A549 (cell line): Measurements from ENCODE around the gene MCTP1. TPM values are rescaled to one million over a fixed set of nuclear protein-coding genes. Genes with fewer than 3 reads are reported as not detected.

Experiments used
- ATAC-seq, 2 experiments: fragments of 200-7000 bp in 1 of 2; fragments of >200 bp in 1 of 2; cut with Nextera tagmentation in 1 of 2; cut with Tn5 transposase in 1 of 2; 3 replicates each; pipeline versions ENCODE4 v1.8.0 to v1.9.1; 2018 to 2020; ENCODE audit warnings: mild to moderate bottlenecking in 1 of 2, moderate library complexity in 1 of 2
- CTCF ChIA-PET: fragments of 300-600 bp; sonication (Branson Sonifier 250); formaldehyde crosslinking; extraction: SDS; loops from one replicate; lab custom pipeline; 2021; ENCODE audit warnings: antibody characterized with exemption, inconsistent platforms; lab: Yijun Ruan, JAX
- POLR2A ChIA-PET: fragments of 350-600 bp; formaldehyde crosslinking; extraction: SDS; loops from one replicate; lab custom pipeline; 2021; ENCODE audit warnings: antibody characterized with exemption, inconsistent platforms; lab: Yijun Ruan, JAX
- DNase-seq, 2 experiments: peaks; one replicate each; pipeline versions ENCODE4 v3.0.0 to v3.0.0-alpha.2; 2011 to 2016; ENCODE audit warnings: low read depth in 1 of 2, low spot score in 1 of 2
- FAIRE-seq: peaks from 2 replicates; lab custom pipeline; 2011; peaks lifted over from hg19 to GRCh38; lab: Jason Lieb, UNC
- H3K27ac ChIP-seq, 2 experiments: fragments of >200 bp; sonication (Bioruptor Twin); formaldehyde crosslinking; 3 replicates each; pipeline ENCODE4 v1.5.1; 2016 to 2017
- H3K4me1 ChIP-seq: fragments of >200 bp; sonication (Bioruptor Twin); formaldehyde crosslinking; 3 replicates; pipeline ENCODE4 v1.6.1; 2016
- H3K4me2 ChIP-seq: fragments of >200 bp; sonication (Bioruptor Twin); formaldehyde crosslinking; 3 replicates; pipeline ENCODE4 v1.6.1; 2016
- H3K4me3 ChIP-seq: fragments of >200 bp; sonication (Bioruptor Twin); formaldehyde crosslinking; 3 replicates; pipeline ENCODE4 v1.5.1; 2016
- H3K9me3 ChIP-seq: fragments of >200 bp; sonication (Bioruptor Twin); formaldehyde crosslinking; 3 replicates; pipeline ENCODE4 v1.6.1; 2016
- ATOH8 ChIP-seq: fragments of 250-450 bp; sonication (Bioruptor Pico); IDR thresholded peaks from 2 replicates; pipeline ENCODE4 v1.5.0; 2020; ENCODE audit warnings: low read depth, mild to moderate bottlenecking, moderate library complexity
- ELK1 ChIP-seq: fragments of 150-350 bp; IDR thresholded peaks from 2 replicates; pipeline ENCODE4 v1.6.1; 2014; ENCODE audit warnings: low read depth, mild to moderate bottlenecking, low read length
- ESRRA ChIP-seq: fragments of 150-350 bp; IDR thresholded peaks from 2 replicates; pipeline ENCODE4 v1.6.1; 2014; ENCODE audit warnings: mild to moderate bottlenecking, low read length, borderline replicate concordance
- FOSB ChIP-seq: fragments of 250-450 bp; sonication (Bioruptor Pico); IDR thresholded peaks from 2 replicates; pipeline ENCODE4 v1.5.0; 2020; ENCODE audit warnings: mild to moderate bottlenecking, moderate library complexity
- FOXS1 ChIP-seq: fragments of 250-450 bp; sonication (Bioruptor Pico); IDR thresholded peaks from 2 replicates; pipeline ENCODE4 v1.5.0; 2020; ENCODE audit warnings: mild to moderate bottlenecking, moderate library complexity
- HMGXB4 ChIP-seq: fragments of 250-450 bp; sonication (Bioruptor Pico); IDR thresholded peaks from 2 replicates; pipeline ENCODE4 v1.5.0; 2021; ENCODE audit warnings: mild to moderate bottlenecking, moderate library complexity, borderline replicate concordance
- HOXB13 ChIP-seq: fragments of 250-450 bp; sonication (Bioruptor Pico); IDR thresholded peaks from 2 replicates; pipeline ENCODE4 v1.5.0; 2020; ENCODE audit warnings: low read depth, mild to moderate bottlenecking, moderate library complexity
- JUN ChIP-seq, 2 experiments: fragments of >200 bp; sonication (Bioruptor Twin); formaldehyde crosslinking; IDR thresholded peaks; 2 replicates in 1 of 2; 3 replicates in 1 of 2; pipeline ENCODE4 v1.6.1; 2016 to 2017
- KDM1A ChIP-seq: fragments of 200-600 bp; sonication (generic); IDR thresholded peaks from 2 replicates; pipeline ENCODE4 v1.6.1; 2016; ENCODE audit warnings: low read depth, mild to moderate bottlenecking
- KDM5A ChIP-seq: fragments of 200-600 bp; sonication (generic); IDR thresholded peaks from 2 replicates; pipeline ENCODE4 v1.6.1; 2016; ENCODE audit warnings: antibody characterized with exemption, mild to moderate bottlenecking
- MAFK ChIP-seq: fragments of 450-650 bp; IDR thresholded peaks from 2 replicates; pipeline ENCODE4 v1.6.1; 2014; ENCODE audit not compliant: partially characterized antibody
- MAX ChIP-seq: IDR thresholded peaks from 2 replicates; pipeline ENCODE4 v1.6.1; 2012
- MAZ ChIP-seq: fragments of 150-350 bp; IDR thresholded peaks from 2 replicates; pipeline ENCODE4 v1.6.1; 2014; ENCODE audit warnings: antibody characterized with exemption, low read depth, low read length, borderline replicate concordance
- NFE2L2 ChIP-seq: fragments of 150-350 bp; conservative IDR thresholded peaks from 2 replicates; pipeline ENCODE4 v1.6.1; 2014; ENCODE audit warnings: low read length
- NPAS2 ChIP-seq: fragments of 250-450 bp; sonication (Bioruptor Pico); IDR thresholded peaks from 2 replicates; pipeline ENCODE4 v1.8.0; 2022; ENCODE audit warnings: mild to moderate bottlenecking, moderate library complexity, borderline replicate concordance
- NR3C1 ChIP-seq: fragments of >200 bp; sonication (Bioruptor Twin); formaldehyde crosslinking; IDR thresholded peaks from 3 replicates; pipeline ENCODE4 v1.6.1; 2017
- PHF8 ChIP-seq: fragments of 200-600 bp; sonication (generic); IDR thresholded peaks from 2 replicates; pipeline ENCODE4 v1.6.1; 2016; ENCODE audit warnings: low read depth, mild to moderate bottlenecking, antibody characterized with exemption, moderate library complexity, borderline replicate concordance
- POLR2A ChIP-seq: IDR thresholded peaks from 2 replicates; pipeline ENCODE4 v1.6.1; 2012; ENCODE audit warnings: mild to moderate bottlenecking, low read length
- RCOR1 ChIP-seq: fragments of 150-350 bp; IDR thresholded peaks from 2 replicates; pipeline ENCODE4 v1.6.1; 2014; ENCODE audit warnings: antibody characterized with exemption, low read length, low read depth
- REST ChIP-seq: fragments of 200-600 bp; sonication (generic); IDR thresholded peaks from 2 replicates; pipeline ENCODE4 v1.6.1; 2016; ENCODE audit warnings: antibody characterized with exemption, mild to moderate bottlenecking, moderate library complexity
- RFX5 ChIP-seq: fragments of 450-650 bp; IDR thresholded peaks from 2 replicates; pipeline ENCODE4 v1.7.1; 2014; ENCODE audit warnings: antibody characterized with exemption, mild to moderate bottlenecking, moderate library complexity
- TP53 ChIP-seq: fragments of 250-450 bp; sonication (Bioruptor Pico); IDR thresholded peaks from 2 replicates; pipeline ENCODE4 v1.5.0; 2021; ENCODE audit warnings: mild to moderate bottlenecking, moderate library complexity
- USF2 ChIP-seq: fragments of 450-650 bp; IDR thresholded peaks from 2 replicates; pipeline ENCODE4 v1.6.1; 2014; ENCODE audit warnings: antibody characterized with exemption
- ZFP36 ChIP-seq: fragments of 450-650 bp; IDR thresholded peaks from 2 replicates; pipeline ENCODE4 v1.6.1; 2014; ENCODE audit warnings: borderline replicate concordance; ENCODE audit not compliant: partially characterized antibody
- ZSCAN20 ChIP-seq: fragments of 250-450 bp; sonication (Bioruptor Pico); IDR thresholded peaks from 2 replicates; pipeline ENCODE4 v1.8.0; 2022; ENCODE audit warnings: mild to moderate bottlenecking, moderate library complexity
- WGBS: methylation state at CpG from one replicate; pipeline ENCODE4 v1.1.6; 2017; ENCODE audit errors: missing lambda C conversion rate; 5-methylcytosine and 5-hydroxymethylcytosine counted together
- polyA plus RNA-seq, 4 experiments: library from polyadenylated mRNA; depleted of rRNA in 3 of 4; stranded (reverse); fragments of >200 nt; fragmentation: RNase III in 1 of 4; extraction: RNeasy Plus Mini Kit Qiagen cat#74134 plus additional on column Dnase treatment in 1 of 4; gene quantifications; 2 replicates in 3 of 4; 3 replicates in 1 of 4; pipeline ENCODE4 v1.2.3, GENCODE V29; 2011 to 2017

The MCTP1 gene
- polyA plus RNA-seq, 2 of the 4 experiments (the other 2 are of a cell fraction) = 5.4 to 6.9 TPM

GRCh38 chr5:95184924-95185323 lies 100.0 kb downstream of the MCTP1 start:
- Histone ChIP-seq H3K27ac (no peak overlapping the region), H3K4me3 (no peak overlapping the region), H3K4me2 (no peak overlapping the region), H3K4me1 (no peaks in the 10 kb centered on the region), H3K9me3 (no peaks in the 10 kb centered on the region)
- no peak for ATAC-seq
- ChIA-PET POLR2A (no interaction called here), CTCF (no interaction called here)
- FAIRE-seq = no peak
- DNase-seq = no peak
- TF ChIP-seq USF2 (no peak), ATOH8 (no peak), NFE2L2 (no peak), REST (no peak), PHF8 (no peak), KDM1A (no peak), KDM5A (no peak), POLR2A (no peak), ELK1 (no peak), HMGXB4 (no peak), TP53 (no peak), MAX (no peak), ZSCAN20 (no peak), ESRRA (no peak), JUN (IDR thresholded peaks at IDR 0.05) (no peak), NPAS2 (CRISPR knock-in tag) (no peak), FOXS1 (CRISPR knock-in tag) (no peak)
- 55% methylated on average over 4 of the region's 4 CpGs for WGBS

GRCh38 chr5:95181644-95182043 lies 103.2 kb downstream of the MCTP1 start:
- no peak overlapping the region for H3K4me2 ChIP-seq
- no peaks in the 10 kb centered on the region for H3K9me3 ChIP-seq
- no peak for ATAC-seq
- POLR2A ChIA-PET = no interaction called here
- CTCF ChIA-PET = no interaction called here
- H3K27ac ChIP-seq = no peak overlapping the region
- DNase-seq = no peak
- H3K4me3 ChIP-seq = no peak overlapping the region
- no peaks in the 10 kb centered on the region for H3K4me1 ChIP-seq
- 34% methylated on average over 3 of the region's 3 CpGs for WGBS
- TF ChIP-seq ESRRA = no peak
- TF ChIP-seq MAFK = no peak
- no peak for TF ChIP-seq KDM5A
- TF ChIP-seq ZFP36 = no peak
- TF ChIP-seq NPAS2 (CRISPR knock-in tag) = no peak
- TF ChIP-seq MAZ = no peak
- no peak for TF ChIP-seq FOXS1 (CRISPR knock-in tag)
- no peak for TF ChIP-seq NR3C1
- TF ChIP-seq RFX5 = no peak
- no peak for TF ChIP-seq HOXB13 (CRISPR knock-in tag)
- TF ChIP-seq RCOR1 = no peak
- TF ChIP-seq FOSB (CRISPR knock-in tag) = no peak
- no peak for FAIRE-seq
